RPMI7951 (cell line): ENCODE results near the gene ATG16L2. TPM values are rescaled to one million over a fixed set of nuclear protein-coding genes. Genes with fewer than 3 reads are reported as not detected.
"Not testable (repeated sequence)": the region's sequence is repeated elsewhere in the genome, so short reads cannot be mapped to it uniquely, and the experiment has no call there.

Source experiments
- DNase-seq: peaks from one replicate; pipeline ENCODE4 v3.0.0-alpha.2; 2012; ENCODE audit warnings: low read depth
- total RNA-seq: library from RNA; depleted of rRNA; stranded (reverse); fragments of >200 nt; shearing (Covaris generic); gene quantifications from 2 replicates; pipeline ENCODE4 v1.2.3, GENCODE V29; 2014

The ATG16L2 gene
- total RNA-seq, 1 experiment from 2014 or later = 3.0 TPM

DNA sequence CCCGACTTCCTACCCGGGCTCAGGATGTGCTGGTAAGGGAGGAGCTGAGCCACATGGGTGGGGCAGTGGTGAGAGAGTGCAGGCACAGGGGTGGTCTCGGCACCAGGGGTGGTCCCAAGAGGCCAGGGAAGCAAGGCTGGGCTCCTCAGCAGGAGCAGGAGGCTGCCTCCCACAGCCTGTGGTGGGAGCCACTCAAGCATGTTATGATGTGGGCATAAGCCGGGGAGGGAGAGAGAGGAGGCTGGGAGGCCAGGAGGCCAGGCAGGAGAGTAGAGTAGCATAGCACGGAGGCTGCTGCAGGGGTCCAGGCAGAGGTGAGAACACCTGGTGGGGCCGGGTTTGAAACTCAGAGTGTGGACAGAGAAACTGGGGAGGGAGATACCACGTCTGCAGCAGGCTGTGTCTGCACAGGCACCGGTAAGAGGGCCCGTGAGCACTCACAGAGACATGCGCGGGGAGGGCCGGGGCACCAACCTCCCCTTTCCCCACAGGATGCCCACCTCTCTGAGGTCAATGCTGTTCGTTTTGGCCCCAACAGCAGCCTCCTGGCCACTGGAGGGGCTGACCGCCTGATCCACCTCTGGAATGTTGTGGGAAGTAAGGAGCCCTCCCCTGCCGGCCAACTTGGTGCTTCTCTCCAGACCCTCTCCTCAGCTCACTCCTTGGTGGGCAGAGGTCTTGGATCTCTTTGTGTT, 10.7 kb downstream of the ATG16L2 start:
- no peak for DNase-seq

DNA sequence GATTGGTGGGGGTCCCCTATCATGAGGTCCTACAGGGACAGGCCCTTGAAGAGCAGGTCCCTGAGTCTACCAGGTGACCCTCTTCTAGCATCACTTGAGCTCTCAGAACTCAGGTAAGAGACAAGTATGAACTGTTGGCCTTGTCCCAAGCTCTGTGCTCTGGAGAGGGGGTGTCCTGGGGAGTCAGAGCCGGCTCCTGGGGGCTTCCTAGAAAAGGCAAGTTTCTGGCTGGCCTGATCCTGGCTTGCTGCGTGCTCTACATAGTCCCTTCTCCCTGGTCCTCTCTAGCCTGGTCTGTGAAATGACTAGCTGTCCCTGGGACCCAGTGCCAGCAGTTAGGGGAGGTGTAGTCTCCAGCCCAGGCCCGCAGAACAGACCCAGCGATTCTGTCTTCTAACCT, 11.4 kb downstream of the ATG16L2 start:
- DNase-seq = no peak

DNA sequence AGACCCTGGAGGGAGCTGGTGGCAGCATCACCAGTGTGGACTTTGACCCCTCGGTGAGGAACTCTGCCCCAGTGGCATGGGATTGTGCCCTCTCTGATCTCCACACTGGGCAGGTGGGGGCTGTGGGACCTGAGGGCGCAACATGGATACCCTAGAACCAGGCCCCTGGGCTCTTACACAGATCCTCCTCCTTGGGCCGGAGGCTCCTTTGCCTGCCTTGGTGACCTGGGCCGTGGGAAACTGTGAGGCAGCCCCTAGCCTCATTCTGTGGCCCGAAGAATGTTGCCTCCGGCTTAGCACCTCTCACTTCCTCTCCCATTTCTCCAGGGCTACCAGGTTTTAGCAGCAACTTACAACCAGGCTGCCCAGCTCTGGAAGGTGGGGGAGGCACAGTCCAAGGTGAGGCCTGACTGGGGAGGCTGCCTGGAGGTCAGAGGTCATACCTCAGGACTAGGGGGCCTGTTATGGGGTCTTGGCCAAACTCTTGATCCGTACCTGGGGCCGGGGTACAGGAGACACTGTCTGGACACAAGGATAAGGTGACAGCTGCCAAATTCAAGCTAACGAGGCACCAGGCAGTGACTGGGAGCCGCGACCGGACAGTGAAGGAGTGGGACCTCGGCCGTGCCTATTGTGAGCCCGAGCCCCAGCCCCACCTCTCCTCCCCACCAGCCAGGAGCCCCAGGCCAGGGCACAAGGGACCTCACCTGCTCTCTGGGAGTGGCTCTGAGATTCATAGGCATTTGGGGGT, 12.2 kb downstream of the ATG16L2 start:
- no peak for DNase-seq

DNA sequence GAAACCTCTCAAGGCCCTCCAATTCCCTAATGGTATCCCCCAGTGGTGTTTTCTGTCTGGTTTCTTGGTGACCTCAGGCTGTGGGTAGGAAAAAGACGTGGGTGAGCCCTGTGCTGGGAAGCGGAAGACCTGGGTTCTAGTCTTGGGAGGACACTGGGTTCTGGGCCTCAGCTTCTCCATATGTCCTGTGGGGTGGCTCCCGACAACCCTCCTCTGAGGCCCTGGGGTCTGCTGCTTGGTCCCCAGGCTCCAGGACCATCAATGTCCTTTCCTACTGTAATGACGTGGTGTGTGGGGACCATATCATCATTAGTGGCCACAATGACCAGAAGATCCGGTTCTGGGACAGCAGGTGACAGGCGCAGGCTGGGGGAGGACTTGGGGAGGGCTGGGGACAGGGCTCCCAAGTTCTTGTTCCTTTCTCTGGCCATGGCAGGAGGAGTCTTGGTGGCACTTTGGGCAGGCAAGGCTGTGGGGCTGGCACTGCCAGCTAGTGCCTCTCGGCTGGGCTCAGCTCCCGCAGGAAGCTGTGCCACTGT, 12.8 kb downstream of the ATG16L2 start:
- no peak for DNase-seq

DNA sequence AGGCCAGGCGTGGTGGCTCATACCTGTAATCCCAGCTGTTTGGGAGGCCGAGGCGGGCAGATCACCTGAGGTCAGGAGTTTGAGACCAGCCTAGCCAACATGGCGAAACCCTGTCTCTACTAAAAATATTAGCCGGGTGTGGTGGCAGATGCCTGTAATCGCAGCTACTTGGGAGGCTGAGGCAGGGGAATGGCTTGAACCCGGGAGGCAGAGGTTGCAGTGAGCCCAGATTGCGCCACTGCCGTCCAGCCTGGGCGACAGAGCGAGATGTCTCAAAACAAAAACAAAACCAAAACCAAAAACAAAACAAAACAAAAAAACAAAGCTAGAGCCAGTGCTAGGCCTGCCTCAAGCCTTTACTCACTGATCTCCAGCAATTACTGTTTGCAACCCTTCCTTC, 13.4 kb downstream of the ATG16L2 start:
- DNase-seq = not testable (repeated sequence)

DNA sequence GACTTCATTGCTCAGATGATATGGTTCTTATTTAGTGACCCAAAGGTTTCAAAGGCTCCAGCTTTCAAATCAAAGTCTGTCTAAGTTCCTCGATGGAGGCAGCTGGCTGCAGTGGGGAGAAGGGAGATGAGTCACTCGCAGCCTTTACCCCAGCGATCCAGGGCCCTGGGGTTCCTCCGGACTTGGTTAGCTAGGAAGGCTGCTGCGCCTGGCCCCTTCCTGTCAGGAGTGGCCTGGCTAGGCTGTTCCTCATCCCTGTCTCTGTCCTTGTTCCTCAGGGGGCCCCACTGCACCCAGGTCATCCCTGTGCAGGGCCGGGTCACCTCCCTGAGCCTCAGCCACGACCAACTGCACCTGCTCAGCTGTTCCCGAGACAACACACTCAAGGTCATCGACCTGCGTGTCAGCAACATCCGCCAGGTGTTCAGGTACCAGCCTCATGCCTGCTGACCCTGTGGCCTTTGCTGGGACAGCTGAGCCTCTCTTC, 13.9 kb downstream of the ATG16L2 start:
- DNase-seq = peak; percentile 73

DNA sequence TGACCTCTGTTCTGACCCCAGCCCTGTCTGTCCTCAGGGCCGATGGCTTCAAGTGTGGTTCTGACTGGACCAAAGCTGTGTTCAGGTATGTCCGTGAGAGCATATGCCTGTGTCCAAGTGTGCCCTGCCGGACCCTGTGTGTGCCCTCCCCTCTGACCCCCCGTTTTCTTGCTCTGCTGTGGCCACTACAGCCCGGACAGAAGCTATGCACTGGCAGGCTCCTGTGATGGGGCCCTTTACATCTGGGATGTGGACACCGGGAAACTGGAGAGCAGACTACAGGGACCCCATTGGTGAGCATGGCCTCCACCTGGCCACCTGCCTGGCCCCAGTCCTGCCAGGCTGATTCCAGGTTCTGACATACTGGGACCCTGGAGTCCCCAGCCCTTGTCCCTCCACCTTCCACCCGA, 14.5 kb downstream of the ATG16L2 start:
- DNase-seq = no peak

DNA sequence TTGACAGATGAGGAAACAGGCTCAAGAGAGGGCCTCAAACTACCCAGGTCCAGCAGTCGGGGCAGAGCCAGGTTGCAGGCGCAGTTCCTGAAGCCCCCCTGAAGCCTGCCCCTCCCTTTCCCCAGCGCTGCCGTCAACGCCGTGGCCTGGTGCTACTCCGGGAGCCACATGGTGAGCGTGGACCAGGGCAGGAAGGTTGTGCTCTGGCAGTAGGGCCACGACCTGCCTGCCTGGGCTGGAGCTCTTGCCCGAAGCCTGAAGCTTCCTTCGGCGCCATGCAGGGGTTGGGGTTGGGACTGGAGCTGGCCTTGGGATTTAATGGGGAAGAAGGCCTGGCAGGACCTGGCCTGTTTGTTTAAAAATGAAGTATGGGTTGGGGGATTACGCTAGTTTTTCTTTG, 15.0 kb downstream of the ATG16L2 start:
- DNase-seq = no peak

DNA sequence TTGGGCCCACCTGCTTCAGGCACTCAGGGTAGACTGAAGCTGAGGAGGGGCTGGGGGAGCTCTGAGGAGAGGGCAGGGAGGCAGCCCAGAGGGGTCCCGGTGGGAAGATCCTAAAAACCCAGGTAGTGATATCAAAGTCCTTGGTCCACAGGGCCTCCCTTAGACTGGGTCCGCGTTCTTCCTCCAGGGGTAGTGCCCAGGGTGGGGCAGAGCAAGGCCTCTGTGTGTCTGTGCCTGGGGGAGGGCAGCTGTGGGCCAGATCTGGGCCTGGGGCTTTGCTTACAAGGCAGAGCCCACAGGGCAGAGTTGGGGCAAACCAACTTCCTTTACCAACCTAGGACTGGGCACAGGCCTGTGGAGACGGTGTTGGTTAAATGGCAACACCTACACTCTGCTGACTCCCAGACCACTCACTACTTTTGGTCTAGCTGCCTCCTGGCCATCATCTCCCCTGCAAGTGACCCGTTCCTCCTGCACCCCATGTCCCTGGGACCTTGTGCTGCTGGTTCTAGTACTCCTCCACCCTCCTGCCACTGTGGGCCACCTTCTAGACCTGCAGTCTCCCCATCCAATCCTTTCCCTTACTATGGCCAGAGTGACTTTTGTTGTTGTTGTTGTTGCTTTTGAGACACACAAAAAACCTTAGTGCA, 15.8 kb downstream of the ATG16L2 start:
- DNase-seq = no peak

DNA sequence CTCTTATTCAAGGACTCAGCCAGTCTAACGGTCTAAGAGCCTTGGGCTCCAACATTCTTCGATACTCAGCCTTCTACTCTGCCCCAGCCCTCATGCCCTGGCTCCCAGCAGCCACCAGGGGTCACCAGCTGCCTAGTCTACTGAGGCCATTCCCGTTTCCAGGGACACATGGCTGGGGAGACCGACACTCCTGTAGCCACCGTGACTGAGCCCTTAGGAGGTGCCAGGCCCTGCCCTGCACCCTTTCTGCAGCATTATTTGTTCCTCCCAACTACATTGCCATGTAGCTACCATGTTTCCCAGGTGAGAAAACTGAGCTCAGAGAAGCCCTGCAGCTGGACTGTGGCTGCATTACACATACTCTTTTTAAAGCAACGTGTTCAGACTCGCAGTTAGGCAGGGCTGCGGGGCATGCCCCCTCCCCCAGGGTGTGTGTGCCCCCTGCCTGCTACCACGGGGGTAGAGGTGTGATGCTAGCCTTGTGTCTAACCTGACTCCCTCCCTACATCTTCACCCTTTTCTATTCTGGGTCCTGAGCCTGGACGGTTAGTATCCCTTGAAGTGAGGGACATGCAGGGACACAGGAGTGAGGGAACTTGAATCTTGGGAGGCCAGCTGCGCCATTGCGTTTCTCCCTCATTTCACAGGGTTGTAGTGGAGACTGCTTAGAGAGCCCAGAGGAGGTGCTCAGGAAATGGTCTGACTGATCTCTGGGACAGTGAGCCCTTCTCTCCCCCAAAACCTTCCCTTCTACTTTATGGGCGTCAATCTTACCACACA, 17.5 kb downstream of the ATG16L2 start:
- DNase-seq = peak; percentile 74

DNA sequence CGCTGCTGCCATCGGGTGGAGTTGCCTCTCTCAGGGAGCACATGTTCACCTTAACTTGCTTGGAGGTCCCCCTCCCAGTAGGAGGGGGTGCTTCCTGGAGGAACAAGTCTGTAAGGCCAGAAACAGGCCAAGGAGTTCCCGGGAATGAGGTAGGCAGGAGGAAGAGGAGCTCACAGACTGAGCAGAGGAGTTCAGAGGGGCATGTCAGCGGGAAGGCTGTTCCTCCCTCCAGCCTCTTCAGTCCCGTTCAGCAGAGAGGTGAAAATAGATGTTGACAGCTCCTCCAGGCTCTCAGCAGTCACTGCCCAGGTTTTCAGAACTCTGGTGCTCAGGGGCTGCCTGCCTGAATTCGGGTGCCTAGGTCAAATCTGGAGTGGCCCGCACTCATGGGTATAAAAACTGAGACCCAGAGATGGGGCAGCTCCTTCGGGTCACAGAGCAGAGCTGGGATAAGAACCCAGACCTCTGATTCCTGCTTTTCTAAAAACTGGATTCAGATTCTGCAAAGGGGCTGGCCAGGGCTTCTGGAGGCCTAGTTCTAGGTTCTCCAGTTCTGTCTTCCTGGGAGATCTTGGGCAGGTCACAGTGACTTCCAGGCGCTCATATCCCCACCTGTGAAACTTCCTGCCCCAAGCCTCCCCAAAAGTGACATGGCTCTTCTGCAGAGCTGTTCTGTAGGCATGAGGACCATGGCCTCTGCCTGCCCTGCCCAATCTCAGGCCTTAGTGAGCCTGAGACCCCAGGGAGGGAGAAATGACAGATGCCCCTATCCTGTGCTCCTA, 18.3 kb downstream of the ATG16L2 start:
- no peak for DNase-seq

DNA sequence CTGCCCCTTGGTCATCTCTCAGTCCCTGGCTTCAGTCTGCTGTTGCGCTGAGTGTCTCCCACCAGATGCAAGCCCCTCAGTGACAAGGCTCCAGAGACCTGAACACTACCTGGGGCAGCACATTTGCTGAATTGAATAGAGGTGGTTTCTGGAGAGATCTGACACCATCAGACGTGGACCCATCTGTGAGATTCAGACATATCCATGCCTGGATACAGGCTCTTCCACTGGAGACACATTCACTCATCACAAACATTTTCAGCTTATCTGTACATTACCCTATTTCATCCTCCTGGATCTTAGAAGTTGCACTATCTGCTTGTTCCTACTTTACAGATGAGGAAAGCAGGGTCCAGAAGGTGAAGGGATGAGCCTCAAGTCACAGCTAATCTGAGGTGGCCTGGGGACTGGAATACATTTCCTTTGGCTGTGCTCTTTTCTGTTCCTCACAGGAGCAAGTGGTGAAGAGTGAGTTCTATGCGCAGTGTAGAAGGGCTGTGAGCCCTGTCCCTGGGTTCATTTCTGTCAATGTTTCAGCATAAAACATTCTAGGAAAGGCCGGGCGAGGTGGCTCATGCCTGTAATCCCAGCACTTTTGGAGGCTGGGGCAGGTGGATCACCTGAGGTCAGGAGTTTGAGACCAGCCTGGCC, 19.0 kb downstream of the ATG16L2 start:
- no peak for DNase-seq

DNA sequence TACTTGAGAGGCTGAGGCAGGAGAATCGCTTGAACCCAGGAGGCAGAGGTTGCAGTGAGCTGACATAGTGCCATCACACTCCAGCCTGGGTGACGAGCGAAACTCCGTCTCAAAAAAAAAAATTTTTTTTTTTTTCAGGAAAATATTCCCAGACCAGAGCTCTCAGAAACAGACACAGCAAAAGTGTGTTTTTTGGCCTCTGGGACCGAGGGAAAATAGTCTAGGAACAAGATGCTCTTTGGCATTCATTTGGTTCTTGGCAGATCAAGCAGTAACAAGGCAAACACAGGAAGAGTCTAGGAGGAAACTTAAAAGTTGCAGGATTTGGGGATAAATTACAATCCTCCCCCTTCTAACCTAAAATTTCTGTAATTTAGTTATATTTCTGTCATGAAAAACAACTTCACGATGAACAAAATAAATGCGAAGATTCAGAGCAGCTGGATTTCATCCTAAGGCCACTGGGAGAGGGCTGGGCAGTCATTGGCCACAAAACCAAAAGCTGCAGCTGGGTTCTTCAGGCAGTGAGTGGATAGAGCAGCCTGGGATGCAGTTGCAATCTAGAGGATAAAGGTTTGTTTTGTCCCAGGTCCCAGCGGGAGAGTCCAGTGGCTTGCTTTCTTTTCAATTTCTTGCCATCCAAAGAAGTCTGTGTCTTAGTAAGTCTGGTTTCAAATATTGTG, 19.7 kb downstream of the ATG16L2 start:
- peak; percentile 19 for DNase-seq

DNA sequence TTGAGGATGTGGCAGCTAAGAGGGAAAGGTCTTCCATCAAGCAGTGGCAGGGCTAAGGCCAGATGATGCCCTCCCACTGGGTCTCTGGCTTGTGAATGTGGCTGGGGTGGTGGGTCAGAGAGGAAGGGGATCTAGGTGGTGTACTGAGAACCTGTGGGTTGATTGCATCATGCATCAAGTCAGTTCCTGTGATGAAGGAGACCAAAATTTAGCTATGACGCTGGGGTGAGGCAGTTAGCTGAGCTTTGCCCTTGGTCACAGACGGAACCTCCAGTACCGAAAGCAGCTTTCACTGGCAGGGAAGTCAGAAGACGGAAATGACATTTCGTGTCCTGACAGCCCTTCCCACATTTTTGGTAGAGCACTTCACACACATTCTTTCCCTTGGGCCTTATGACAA, 20.7 kb downstream of the ATG16L2 start:
- DNase-seq = no peak

DNA sequence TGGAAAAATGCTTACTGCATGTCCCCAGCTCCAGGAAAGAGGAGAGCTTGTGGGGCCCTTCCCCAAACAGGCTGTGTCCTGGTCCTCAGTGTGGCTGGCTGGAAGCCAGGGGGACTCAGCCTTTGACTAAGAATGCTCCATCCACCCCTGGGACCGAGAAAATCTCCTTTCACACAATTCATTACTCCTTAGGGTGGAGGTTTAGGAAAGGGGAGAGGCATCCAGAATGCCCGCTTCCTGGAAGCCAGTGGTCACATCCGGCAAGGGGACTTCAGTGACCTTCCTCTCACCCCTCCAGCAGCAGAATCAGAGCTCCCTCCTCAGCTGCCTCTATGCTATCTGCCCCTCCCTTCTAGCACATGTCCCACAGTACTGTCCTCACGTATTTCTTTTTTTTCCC, 21.9 kb downstream of the ATG16L2 start:
- DNase-seq = no peak

DNA sequence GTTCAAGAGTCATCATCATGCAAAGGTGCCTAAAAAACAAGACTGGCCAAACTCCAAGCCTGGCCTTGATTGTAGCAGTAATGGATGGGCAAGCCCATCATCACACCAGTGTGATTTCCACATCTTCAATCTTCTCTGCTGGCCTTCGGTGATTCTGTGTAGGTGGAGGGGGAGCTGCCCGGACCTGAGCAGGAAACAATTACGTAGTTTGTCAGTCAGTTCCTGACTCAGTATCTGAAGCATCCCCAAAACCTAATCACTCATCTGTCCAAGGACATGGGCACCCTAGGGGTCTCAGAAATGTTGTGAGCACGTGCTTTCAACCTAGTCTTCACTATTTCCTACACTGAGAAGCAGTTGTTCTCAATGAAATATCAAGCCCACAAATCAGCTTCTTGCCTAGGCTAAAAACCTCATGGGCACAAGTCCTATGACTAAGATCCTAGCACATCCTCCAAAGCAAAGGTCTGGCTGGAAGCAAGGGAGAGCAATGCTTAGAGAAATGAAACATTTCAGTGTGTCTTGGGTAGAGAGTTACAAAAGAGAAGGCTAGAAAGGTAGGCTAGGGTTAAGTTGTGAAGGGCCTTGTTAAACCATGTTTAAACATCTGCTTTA, 24.6 kb downstream of the ATG16L2 start:
- no peak for DNase-seq

DNA sequence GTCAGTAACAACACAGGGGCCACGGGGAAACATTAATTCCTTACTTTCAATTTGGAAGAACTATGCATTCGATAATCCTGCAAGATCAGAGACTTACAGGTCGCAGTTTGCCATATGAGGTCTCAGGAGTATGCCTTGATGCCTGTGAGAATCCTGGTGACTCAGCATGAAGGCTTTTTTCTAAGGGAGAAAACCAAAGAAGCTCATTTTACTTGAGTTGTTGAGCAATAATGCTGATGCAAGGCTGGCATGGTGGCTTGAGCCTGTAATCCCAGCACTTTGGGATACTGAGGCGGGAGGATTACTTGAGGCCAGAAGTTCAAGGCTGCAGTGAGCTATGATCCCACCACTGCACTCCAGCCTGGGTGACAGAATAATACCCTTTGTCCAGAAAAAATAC, 26.6 kb downstream of the ATG16L2 start:
- peak; percentile 85 for DNase-seq

DNA sequence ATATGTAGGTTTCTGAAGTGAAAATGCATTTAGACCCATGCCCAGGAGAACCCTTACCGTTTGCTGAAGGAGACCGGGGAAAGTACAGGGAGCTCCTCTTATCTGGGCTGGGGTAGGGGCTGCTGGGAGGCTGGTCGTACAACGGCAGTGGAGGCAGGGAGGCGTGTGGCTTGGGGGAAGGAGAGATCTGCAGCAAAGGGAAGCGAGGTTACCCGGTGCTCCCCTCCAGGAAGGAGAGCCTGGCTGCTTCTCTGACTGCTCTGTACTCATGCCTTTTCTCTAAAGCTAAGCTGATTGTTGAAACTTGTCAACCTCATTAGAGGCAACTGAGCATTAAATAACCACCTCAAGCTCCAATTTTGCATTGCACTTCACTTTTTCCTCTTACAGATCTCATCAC, 27.2 kb downstream of the ATG16L2 start:
- DNase-seq = no peak

DNA sequence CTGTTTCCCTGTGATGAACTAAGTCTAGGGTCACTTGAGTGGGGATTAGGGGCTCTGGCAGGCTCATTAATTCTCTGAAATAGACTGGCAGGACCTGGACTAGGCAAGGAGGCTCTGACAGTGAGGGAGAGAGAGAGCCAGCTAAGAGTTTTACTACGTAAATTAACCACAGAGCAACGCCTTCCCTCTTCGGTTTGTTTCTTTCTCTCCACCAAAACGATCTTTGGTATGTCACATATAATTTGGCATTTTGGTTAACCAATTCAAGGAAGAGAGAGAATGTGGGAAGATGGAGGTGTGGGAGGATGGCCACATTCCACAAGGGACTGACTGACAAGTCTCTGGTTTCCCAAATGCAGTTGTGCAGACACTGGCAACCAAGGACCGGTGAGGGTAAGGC, 27.9 kb downstream of the ATG16L2 start:
- DNase-seq = peak; percentile 64
